Common myeloid progenitor, CD34-positive (primary cell): ENCODE results near the gene ZC3H13.

Experiments
- CTCF ChIA-PET: fragments of 350-600 bp; sonication (Branson Sonifier 250); formaldehyde crosslinking; loops from one replicate; lab custom pipeline; 2021; ENCODE audit warnings: antibody characterized with exemption; lab: Charles Lee
- POLR2A ChIA-PET: fragments of 350-600 bp; sonication (Branson Sonifier 250); formaldehyde crosslinking; loops from one replicate; lab custom pipeline; 2021; ENCODE audit warnings: antibody characterized with exemption; lab: Charles Lee
- DNase-seq, 3 donors: peaks; one replicate each; pipeline versions ENCODE4 v3.0.0 to v3.0.0-alpha.2; 2013
- H3K27ac ChIP-seq, 2 experiments: 1 replicate in 1 of 2; 2 replicates in 1 of 2; pipeline ENCODE4 v1.7.0; 2013; ENCODE audit warnings: inconsistent platforms in 2 of 2, low read length in 2 of 2, mild to moderate bottlenecking in 2 of 2, low read depth in 1 of 2, moderate library complexity in 1 of 2; ENCODE audit not compliant: severe bottlenecking in 2 of 2, insufficient read depth in 1 of 2, poor library complexity in 1 of 2
- H3K27me3 ChIP-seq, 5 experiments: replicated peaks in 2 of 5; 1 replicate in 3 of 5; 2 replicates in 2 of 5; pipeline versions ENCODE4 v1.6.1 to v1.7.0; 2013; ENCODE audit warnings: low read length in 4 of 5, mild to moderate bottlenecking in 2 of 5, moderate library complexity in 2 of 5, inconsistent platforms in 1 of 5; ENCODE audit not compliant: insufficient read depth in 5 of 5, control insufficient read depth in 4 of 5
- H3K36me3 ChIP-seq, 4 experiments: 1 replicate in 2 of 4; 2 replicates in 2 of 4; pipeline versions ENCODE4 v1.6.1 to v1.7.0; 2013; ENCODE audit warnings: low read length in 3 of 4, control low read depth in 1 of 4, mild to moderate bottlenecking in 1 of 4; ENCODE audit not compliant: control insufficient read depth in 4 of 4, insufficient read depth in 4 of 4
- H3K4me1 ChIP-seq, 4 experiments: 1 replicate in 3 of 4; 2 replicates in 1 of 4; pipeline versions ENCODE4 v1.6.1 to v1.7.1; 2013; ENCODE audit warnings: low read length in 3 of 4, mild to moderate bottlenecking in 3 of 4, control low read depth in 1 of 4, inconsistent platforms in 1 of 4, moderate library complexity in 1 of 4; ENCODE audit not compliant: control insufficient read depth in 4 of 4, insufficient read depth in 4 of 4; ENCODE audit errors: control extremely low read depth in 1 of 4
- H3K4me3 ChIP-seq, 7 experiments: 1 replicate in 4 of 7; 2 replicates in 3 of 7; pipeline versions ENCODE4 v1.5.1 to v1.7.0; 2013; ENCODE audit warnings: mild to moderate bottlenecking in 7 of 7, low read length in 6 of 7, moderate library complexity in 6 of 7, inconsistent platforms in 2 of 7, low read depth in 2 of 7, control low read depth in 1 of 7; ENCODE audit not compliant: insufficient read depth in 4 of 7, control insufficient read depth in 1 of 7; ENCODE audit errors: extremely low read depth in 1 of 7
- H3K9me3 ChIP-seq, 5 experiments: 1 replicate in 4 of 5; 2 replicates in 1 of 5; pipeline versions ENCODE4 v1.6.1 to v1.7.1; 2013; ENCODE audit warnings: low read length in 4 of 5, mild to moderate bottlenecking in 2 of 5, inconsistent platforms in 1 of 5, low read depth in 1 of 5, moderate library complexity in 1 of 5; ENCODE audit not compliant: control insufficient read depth in 4 of 5, insufficient read depth in 2 of 5; ENCODE audit errors: control extremely low read depth in 1 of 5
- whole genome bisulfite sequencing: methylation state at CpG from one replicate; pipeline ENCODE4 v1.1.5; 2013; ENCODE audit not compliant: insufficient coverage; 5-methylcytosine and 5-hydroxymethylcytosine counted together

ZC3H13 gene

GRCh38 chr13:45909089-45909488 lies 143.5 kb downstream of the ZC3H13 start:
- H3K4me1 ChIP-seq = no peaks in the 10 kb centered on the region
- 100% methylated on average over 2 of the region's 3 CpGs for WGBS
- DNase-seq = no peak
- peaks cover 0 to 6% (median 0%) of the 10 kb centered on the region in 5 experiments for H3K9me3 ChIP-seq
- H3K27me3 ChIP-seq = no peaks in the 10 kb centered on the region
- H3K27ac ChIP-seq = no peak overlapping the region
- no peaks in the 10 kb centered on the region for H3K36me3 ChIP-seq
- no peak overlapping the region for H3K4me3 ChIP-seq
- POLR2A ChIA-PET = no interaction called here
- CTCF ChIA-PET = no interaction called here

GRCh38 chr13:45907503-45907902 lies 145.0 kb downstream of the ZC3H13 start:
- no peaks in the 10 kb centered on the region for H3K4me1 ChIP-seq
- ChIA-PET POLR2A (no interaction called here), CTCF (no interaction called here)
- H3K9me3 ChIP-seq = peaks cover 0 to 6% (median 0%) of the 10 kb centered on the region in 5 experiments
- no peak overlapping the region for H3K4me3 ChIP-seq
- H3K27me3 ChIP-seq = no peaks in the 10 kb centered on the region
- H3K27ac ChIP-seq = no peak overlapping the region
- no peak for DNase-seq
- no peaks in the 10 kb centered on the region for H3K36me3 ChIP-seq
- 92% methylated on average over 9 of the region's 11 CpGs for WGBS
